Measurements from ENCODE around the gene VPS13D.

GRCh38 chr1:12324423-12324822 lies 94.6 kb downstream of the VPS13D start:
- no peak for TF ChIP-seq EZH2 (IDR thresholded peaks at IDR 0.05; ENCODE audit: borderline replicate concordance, low read length)
- no peak for TF ChIP-seq CTCF (IDR thresholded peaks at IDR 0.05; ENCODE audit: low read length)
